Endothelial cell of umbilical vein (primary cell): Measurements from ENCODE around the gene AP1B1.

ENCODE experiments used
- EZH2 ChIP-seq: IDR thresholded peaks from 2 replicates; pipeline ENCODE4 v1.6.1; 2012; ENCODE audit warnings: borderline replicate concordance, low read depth, mild to moderate bottlenecking, moderate library complexity, low read length, inconsistent platforms; ENCODE audit not compliant: severe bottlenecking
- FOS ChIP-seq: IDR thresholded peaks from 2 replicates; pipeline ENCODE4 v1.6.1; 2011; ENCODE audit warnings: mild to moderate bottlenecking, low read length, moderate library complexity, borderline replicate concordance; ENCODE audit not compliant: insufficient read depth
- GATA2 ChIP-seq: IDR thresholded peaks from 2 replicates; pipeline ENCODE4 v1.7.0; 2011; ENCODE audit warnings: low read depth, mild to moderate bottlenecking, moderate library complexity, mixed read lengths, low read length; ENCODE audit not compliant: insufficient read length, insufficient read depth
- JUN ChIP-seq: IDR thresholded peaks from 2 replicates; pipeline ENCODE4 v1.6.1; 2011; ENCODE audit warnings: borderline replicate concordance, low read depth; ENCODE audit not compliant: insufficient read length, insufficient read depth
- MYC ChIP-seq: IDR thresholded peaks from one replicate; pipeline ENCODE4 v1.6.1; 2011; ENCODE audit warnings: mild to moderate bottlenecking, low read depth, low read length
- POLR2A ChIP-seq: IDR thresholded peaks from 2 replicates; pipeline ENCODE4 v1.6.1; 2012; ENCODE audit warnings: low read depth, mild to moderate bottlenecking, control low read depth, low read length
- POLR2AphosphoS5 ChIP-seq: IDR thresholded peaks from 2 replicates; pipeline ENCODE4 v1.6.1; 2012; ENCODE audit warnings: low read depth, mild to moderate bottlenecking, control low read depth, low read length, moderate library complexity; ENCODE audit not compliant: insufficient read depth
- TF ChIP-seq, protein P1 (sequence below): IDR thresholded peaks from 2 replicates; pipeline ENCODE4 v1.6.1; 2011; ENCODE audit not compliant: insufficient read depth, insufficient read length
- TF ChIP-seq, protein P2 (sequence below), 2 donors: IDR thresholded peaks; 1 replicate in 1 of 2; 2 replicates in 1 of 2; pipeline ENCODE4 v1.5.1; 2011; ENCODE audit warnings: low read length in 2 of 2, mild to moderate bottlenecking in 2 of 2, moderate library complexity in 2 of 2, control low read depth in 1 of 2, inconsistent platforms in 1 of 2, low read depth in 1 of 2; ENCODE audit not compliant: insufficient read depth in 1 of 2; ENCODE audit errors: extremely low read depth in 1 of 2

DNA sequence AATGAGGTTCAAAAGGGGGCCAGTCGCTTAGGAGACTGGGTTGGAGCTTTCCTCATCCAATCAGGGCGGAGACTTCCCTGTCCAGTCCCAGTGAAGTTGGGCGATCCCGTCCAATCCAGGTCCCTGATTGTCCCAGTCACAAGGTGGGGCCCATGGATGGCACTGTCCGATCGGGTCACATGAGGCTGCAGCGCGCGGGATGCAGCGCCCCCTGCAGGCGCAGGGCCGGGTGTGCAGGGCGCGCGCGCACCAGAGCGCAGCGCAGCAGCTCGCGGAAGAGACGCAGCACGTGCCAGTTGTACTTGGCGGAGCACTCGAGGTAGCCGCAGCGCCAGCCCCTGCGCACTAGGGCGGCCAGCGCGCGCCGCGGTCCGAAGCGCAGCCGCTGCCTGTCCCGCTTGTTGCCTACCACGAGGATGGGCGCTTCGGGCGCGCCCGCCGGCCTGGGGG lies 75.2 kb downstream of the AP1B1 start:
- TF ChIP-seq POLR2AphosphoS5: peak; percentile 73
- TF ChIP-seq, protein P1, sequence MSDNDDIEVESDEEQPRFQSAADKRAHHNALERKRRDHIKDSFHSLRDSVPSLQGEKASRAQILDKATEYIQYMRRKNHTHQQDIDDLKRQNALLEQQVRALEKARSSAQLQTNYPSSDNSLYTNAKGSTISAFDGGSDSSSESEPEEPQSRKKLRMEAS: peak; percentile 92
- TF ChIP-seq, protein P2, sequence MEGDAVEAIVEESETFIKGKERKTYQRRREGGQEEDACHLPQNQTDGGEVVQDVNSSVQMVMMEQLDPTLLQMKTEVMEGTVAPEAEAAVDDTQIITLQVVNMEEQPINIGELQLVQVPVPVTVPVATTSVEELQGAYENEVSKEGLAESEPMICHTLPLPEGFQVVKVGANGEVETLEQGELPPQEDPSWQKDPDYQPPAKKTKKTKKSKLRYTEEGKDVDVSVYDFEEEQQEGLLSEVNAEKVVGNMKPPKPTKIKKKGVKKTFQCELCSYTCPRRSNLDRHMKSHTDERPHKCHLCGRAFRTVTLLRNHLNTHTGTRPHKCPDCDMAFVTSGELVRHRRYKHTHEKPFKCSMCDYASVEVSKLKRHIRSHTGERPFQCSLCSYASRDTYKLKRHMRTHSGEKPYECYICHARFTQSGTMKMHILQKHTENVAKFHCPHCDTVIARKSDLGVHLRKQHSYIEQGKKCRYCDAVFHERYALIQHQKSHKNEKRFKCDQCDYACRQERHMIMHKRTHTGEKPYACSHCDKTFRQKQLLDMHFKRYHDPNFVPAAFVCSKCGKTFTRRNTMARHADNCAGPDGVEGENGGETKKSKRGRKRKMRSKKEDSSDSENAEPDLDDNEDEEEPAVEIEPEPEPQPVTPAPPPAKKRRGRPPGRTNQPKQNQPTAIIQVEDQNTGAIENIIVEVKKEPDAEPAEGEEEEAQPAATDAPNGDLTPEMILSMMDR (IDR thresholded peaks at IDR 0.05; ENCODE audit: extremely low read depth in 1 of 2, insufficient read depth in 1 of 2, low read depth in 1 of 2, low read length in 2 of 2): peak; percentile 85 to 97
- no peak for TF ChIP-seq POLR2A
- no peak for TF ChIP-seq EZH2
- TF ChIP-seq MYC: no peak
- TF ChIP-seq FOS: no peak
- no peak for TF ChIP-seq GATA2
- TF ChIP-seq JUN: no peak
